GM12872 (cell line): ENCODE data around the gene BHLHE40.

Experiments used
- CTCF ChIP-seq: IDR thresholded peaks from 3 replicates; pipeline ENCODE4 v1.5.1; 2011; ENCODE audit warnings: low read depth, mild to moderate bottlenecking, low read length, moderate library complexity; ENCODE audit not compliant: insufficient read depth

BHLHE40 gene

GRCh38 chr3:4950948-4951347, 28.3 kb upstream of the BHLHE40 start:
- no peak for TF ChIP-seq CTCF

GRCh38 chr3:4953119-4953518, 26.1 kb upstream of the BHLHE40 start:
- no peak for TF ChIP-seq CTCF

GRCh38 chr3:4954256-4955000, 24.8 kb upstream of the BHLHE40 start:
- TF ChIP-seq CTCF = no peak

DNA sequence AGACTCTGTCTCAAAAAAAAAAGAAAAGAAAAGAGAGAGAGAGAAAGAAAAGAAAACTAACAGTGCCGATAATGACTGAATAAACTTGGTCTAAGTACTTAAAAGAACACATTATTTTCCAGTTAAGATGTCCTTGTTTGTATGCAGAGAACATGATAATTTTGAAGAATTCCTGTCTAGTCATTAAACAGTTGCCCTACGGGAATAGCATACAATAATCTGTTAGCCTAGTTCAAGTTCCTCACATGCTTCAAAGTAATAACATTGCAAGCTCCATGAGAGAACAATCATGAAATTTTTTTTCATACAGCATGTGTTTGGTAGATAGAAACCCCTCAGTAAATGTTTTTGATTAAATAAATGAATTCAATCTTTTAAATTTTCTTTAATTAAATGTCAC, 23.1 kb upstream of the BHLHE40 start:
- no peak for TF ChIP-seq CTCF

DNA sequence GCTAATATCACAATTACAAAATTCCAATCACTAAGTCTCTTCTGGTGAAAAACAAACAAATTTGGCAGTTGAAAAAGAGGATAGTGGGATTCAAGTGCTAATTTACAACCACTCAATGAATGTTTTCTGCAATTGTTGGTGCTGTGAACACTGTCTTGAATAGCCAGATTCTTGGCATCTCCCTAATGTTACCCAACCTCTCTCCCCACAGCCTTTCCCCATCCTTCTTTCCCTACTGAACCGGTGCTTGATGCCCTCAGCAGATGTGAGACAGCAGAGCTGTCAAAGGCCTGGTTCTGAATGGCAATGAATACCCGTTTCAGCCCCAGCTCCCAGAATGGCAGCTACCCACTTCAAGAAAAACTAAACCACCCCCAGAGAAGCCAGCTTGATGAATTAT, 22.5 kb upstream of the BHLHE40 start:
- TF ChIP-seq CTCF = no peak

GRCh38 chr3:4957978-4958377, 21.3 kb upstream of the BHLHE40 start:
- no peak for TF ChIP-seq CTCF

DNA sequence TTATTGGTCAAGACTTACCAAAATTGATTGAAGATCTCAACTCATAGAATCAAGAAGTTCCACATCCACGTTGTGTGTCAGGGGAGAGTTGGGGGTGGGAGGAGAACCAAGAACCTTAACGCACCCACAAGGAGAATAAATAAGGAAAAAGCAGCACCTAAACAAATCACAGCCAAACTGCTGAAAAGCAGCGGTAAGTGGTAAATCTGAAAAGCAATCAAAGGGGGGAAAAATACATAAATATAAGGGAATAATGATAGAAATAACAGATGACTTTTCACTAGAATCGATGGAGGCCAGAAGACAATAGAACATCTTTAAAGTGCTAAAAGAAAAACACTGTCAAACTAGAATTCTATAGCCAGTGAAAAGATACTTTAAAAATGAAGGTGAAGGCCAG, 20.1 kb upstream of the BHLHE40 start:
- no peak for TF ChIP-seq CTCF
